Fibroblast of skin of right quadriceps (primary cell): Measurements from ENCODE around the gene ZNF793.
A peak's percentile ranks its signal among the peaks of the same experiment; 100 is the strongest.

Source experiments
- DNase-seq: peaks from one replicate; pipeline ENCODE4 v3.0.0-alpha.2; 2013

Gene ZNF793

GRCh38 chr19:37572203-37572602, 65.5 kb downstream of the ZNF793 start:
- DNase-seq, result peak; percentile 7

- no peak for DNase-seq
These were observed 76.6 kb downstream of the ZNF793 start for GRCh38 chr19:37583340-37583739.
